ENCODE results near the gene FOXL3. TPM values are rescaled to one million over a fixed set of nuclear protein-coding genes. Genes with fewer than 3 reads are reported as not detected.

The FOXL3 gene
- total RNA-seq, 1 donor from 2014 or later: not detected

DNA sequence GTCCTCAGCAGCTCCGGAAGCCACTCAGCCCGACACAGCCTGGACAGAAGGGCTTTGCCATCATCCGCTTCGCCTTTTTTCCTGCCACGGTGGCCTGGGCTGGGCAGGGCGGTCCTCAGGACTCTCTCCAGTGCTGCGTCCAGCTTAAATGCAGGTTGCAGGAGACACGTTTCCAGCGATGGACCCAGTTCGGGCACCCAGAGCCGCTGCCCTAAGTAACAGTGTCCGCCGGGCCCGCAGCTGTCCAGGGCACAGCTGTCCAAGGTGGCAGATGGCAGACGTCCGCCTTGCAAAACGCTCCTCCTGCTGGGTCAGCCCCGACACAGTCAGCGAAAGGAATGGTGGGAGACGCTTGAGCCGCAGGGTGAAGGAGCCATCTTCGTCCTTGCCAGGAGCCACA is 37.0 kb upstream of the FOXL3 start:
- DNase-seq (ENCODE audit: extremely low spot score, unreplicated experiment): no peak
- no peaks in the 10 kb centered on the region for H3K9me3 Mint-ChIP-seq
- H3K27me3 Mint-ChIP-seq: no peaks in the 10 kb centered on the region
- no peak overlapping the region for H3K27ac Mint-ChIP-seq
- H3K4me1 Mint-ChIP-seq (ENCODE audit: unreplicated experiment): no peaks in the 10 kb centered on the region
- no peaks in the 10 kb centered on the region for H3K36me3 Mint-ChIP-seq
- TF ChIP-seq, protein P1, sequence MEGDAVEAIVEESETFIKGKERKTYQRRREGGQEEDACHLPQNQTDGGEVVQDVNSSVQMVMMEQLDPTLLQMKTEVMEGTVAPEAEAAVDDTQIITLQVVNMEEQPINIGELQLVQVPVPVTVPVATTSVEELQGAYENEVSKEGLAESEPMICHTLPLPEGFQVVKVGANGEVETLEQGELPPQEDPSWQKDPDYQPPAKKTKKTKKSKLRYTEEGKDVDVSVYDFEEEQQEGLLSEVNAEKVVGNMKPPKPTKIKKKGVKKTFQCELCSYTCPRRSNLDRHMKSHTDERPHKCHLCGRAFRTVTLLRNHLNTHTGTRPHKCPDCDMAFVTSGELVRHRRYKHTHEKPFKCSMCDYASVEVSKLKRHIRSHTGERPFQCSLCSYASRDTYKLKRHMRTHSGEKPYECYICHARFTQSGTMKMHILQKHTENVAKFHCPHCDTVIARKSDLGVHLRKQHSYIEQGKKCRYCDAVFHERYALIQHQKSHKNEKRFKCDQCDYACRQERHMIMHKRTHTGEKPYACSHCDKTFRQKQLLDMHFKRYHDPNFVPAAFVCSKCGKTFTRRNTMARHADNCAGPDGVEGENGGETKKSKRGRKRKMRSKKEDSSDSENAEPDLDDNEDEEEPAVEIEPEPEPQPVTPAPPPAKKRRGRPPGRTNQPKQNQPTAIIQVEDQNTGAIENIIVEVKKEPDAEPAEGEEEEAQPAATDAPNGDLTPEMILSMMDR (conservative IDR thresholded peaks at IDR 0.05): no peak
- H3K4me3 Mint-ChIP-seq: no peak overlapping the region

DNA sequence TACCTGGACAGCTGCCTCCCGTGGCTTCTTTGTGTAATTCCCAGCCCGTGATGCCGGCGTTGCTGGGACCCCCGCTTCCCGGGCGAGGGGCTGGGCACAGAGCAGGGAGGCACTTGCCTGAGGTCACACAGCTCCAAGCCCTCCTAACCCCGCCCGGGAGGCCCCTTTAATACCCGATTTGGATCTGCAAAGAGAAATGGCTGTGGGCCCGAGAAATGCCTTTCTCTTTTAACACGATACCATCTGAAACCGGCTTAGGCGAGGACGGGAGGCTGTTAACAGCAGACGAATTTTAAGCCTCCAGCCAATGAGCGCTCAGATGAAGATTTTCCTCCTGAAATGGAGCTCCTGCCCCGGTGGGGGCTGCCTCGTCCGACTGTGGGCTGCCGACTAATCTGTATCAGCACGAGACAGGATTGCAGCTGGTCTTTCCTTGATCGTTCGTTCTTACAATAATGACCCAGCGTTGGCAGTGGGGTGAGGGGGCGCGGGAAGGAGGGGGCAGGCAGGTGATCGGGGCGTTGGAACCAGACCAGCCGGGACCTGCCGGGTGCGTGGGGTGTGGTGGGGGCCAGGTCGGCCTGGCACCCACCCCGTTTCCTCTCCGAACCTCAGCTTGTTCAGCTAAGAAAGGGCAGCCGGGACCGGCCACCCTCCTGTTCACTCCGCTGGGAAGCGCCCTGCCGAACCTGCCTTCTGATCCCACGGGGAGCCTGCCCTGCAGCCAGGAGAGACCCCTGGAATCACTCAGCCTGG is 36.2 kb upstream of the FOXL3 start:
- H3K27me3 Mint-ChIP-seq: no peaks in the 10 kb centered on the region

DNA sequence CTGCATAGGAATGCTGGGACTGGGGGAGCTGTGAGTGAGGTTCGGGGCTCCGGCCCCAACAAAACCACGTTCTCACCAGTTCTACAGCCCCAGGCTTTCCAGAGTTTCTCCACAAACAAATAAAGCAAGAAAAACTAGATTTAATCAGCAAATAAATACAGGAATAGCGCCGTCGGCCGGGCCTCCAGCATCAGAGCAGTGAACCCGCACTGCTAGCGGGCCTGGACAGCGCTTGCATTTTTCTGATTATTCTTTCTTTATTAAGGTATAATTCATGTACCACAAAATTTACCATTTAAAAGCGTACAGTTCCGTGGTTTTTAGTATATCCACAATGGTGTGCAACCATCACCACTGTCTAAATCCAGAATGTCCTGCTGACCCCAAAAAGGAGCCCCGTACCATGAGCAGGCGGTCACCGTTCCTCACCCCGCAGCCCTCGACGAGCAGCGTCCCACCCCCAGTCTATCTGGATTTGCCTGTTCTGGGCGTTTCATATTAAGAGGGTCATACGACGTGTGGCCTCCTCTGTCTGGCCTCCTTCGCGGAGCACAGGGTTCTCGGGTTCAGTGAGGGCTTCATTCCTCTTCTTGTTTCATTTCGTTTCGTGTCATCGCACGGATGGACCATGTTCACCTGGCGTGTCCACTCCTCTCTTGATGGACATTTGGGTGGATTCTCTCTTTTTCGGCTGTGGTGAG is 35.5 kb upstream of the FOXL3 start:
- H3K9me3 Mint-ChIP-seq: no peaks in the 10 kb centered on the region
- H3K36me3 Mint-ChIP-seq: peaks cover 4% of the 10 kb centered on the region
- no peaks in the 10 kb centered on the region for H3K4me1 Mint-ChIP-seq (ENCODE audit: unreplicated experiment)
- H3K27me3 Mint-ChIP-seq: no peaks in the 10 kb centered on the region
- no peak for DNase-seq (ENCODE audit: extremely low spot score, unreplicated experiment)
- H3K4me3 Mint-ChIP-seq: no peak overlapping the region
- no peak overlapping the region for H3K27ac Mint-ChIP-seq
- TF ChIP-seq, protein P1 (conservative IDR thresholded peaks at IDR 0.05): no peak

More for the DNA sequence above, 36.2 kb upstream of the FOXL3 start:
- H3K4me1 Mint-ChIP-seq (ENCODE audit: unreplicated experiment): no peaks in the 10 kb centered on the region
- no peak for DNase-seq (ENCODE audit: extremely low spot score, unreplicated experiment)
- no peaks in the 10 kb centered on the region for H3K9me3 Mint-ChIP-seq
- no peaks in the 10 kb centered on the region for H3K36me3 Mint-ChIP-seq
- no peak overlapping the region for H3K4me3 Mint-ChIP-seq
- H3K27ac Mint-ChIP-seq: no peak overlapping the region
- TF ChIP-seq, protein P1 (conservative IDR thresholded peaks at IDR 0.05): no peak

DNA sequence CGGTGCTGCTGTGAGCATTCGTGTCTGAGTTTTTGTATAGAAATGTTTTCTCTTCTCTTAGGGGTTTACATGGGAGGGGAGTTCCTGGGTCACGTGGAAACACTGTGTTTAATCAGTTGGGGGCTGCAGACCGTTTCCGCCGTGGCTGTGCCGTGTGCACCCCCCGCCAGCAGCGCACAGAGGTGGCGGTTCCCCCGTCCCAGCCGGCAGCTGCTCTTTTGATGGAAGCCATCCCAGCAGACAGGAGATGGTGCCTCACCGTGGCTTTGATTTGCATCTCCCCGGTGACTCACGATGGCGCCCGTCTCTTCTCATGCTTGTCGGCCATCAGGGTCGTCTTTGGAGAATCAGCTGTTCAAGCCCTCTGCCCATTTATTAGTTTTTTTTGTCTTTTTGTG is 34.9 kb upstream of the FOXL3 start:
- TF ChIP-seq, protein P1 (conservative IDR thresholded peaks at IDR 0.05): no peak
- H3K27me3 Mint-ChIP-seq: no peaks in the 10 kb centered on the region

DNA sequence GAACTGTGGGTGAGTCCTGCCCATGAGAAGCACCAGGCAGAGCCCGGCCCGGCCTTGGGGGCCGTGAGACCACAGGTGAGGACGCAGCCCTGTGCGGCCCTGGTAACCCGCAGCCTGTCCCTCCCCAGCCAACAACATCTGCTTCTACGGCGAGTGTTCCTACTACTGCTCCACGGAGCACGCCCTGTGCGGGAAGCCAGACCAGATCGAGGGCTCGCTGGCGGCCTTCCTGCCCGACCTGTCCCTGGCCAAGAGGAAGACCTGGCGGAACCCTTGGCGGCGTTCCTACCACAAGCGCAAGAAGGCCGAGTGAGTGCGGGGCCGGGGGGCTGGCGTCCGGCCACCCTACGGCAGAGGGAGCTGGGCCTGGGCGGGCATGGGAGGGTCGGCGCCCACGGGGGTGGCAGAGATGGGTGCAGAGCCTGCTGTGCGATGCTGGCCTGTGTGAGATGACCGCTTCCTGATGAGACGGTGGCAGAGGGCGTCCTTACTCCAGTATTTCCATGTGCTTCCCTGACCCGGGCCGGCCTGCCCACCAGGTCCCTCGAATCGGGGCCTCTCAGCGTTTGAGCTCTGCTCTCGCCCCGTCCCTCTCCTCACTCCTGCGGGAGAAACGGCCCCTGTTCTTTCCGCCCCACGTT is 34.1 kb upstream of the FOXL3 start:
- no peaks in the 10 kb centered on the region for H3K9me3 Mint-ChIP-seq
- H3K4me3 Mint-ChIP-seq: no peak overlapping the region
- H3K27ac Mint-ChIP-seq: no peak overlapping the region
- TF ChIP-seq, protein P1 (conservative IDR thresholded peaks at IDR 0.05): no peak
- peaks cover 5% of the 10 kb centered on the region for H3K36me3 Mint-ChIP-seq
- DNase-seq (ENCODE audit: extremely low spot score, unreplicated experiment): no peak
- no peaks in the 10 kb centered on the region for H3K4me1 Mint-ChIP-seq (ENCODE audit: unreplicated experiment)
- no peaks in the 10 kb centered on the region for H3K27me3 Mint-ChIP-seq

More for the DNA sequence above, 34.9 kb upstream of the FOXL3 start:
- H3K27ac Mint-ChIP-seq: no peak overlapping the region
- peaks cover 5% of the 10 kb centered on the region for H3K36me3 Mint-ChIP-seq
- no peaks in the 10 kb centered on the region for H3K9me3 Mint-ChIP-seq
- H3K4me3 Mint-ChIP-seq: no peak overlapping the region
- H3K4me1 Mint-ChIP-seq (ENCODE audit: unreplicated experiment): no peaks in the 10 kb centered on the region
- no peak for DNase-seq (ENCODE audit: extremely low spot score, unreplicated experiment)

Data from type B pancreatic cell (in vitro differentiated cells).